HFF-Myc (cell line): ENCODE measurements around the gene NSD1.

Experiments
- DNase-seq: peaks from one replicate; pipeline ENCODE4 v3.0.0-alpha.2; 2011; ENCODE audit warnings: low read depth; ENCODE audit errors: extremely low read depth
- H3K4me3 ChIP-seq: replicated peaks from 2 replicates; pipeline ENCODE4 v1.5.1; 2011; ENCODE audit warnings: low read depth, mild to moderate bottlenecking, control low read depth, low read length
- TF ChIP-seq, protein P1 (sequence below): IDR thresholded peaks from 2 replicates; pipeline ENCODE4 v1.5.1; 2012; ENCODE audit warnings: mild to moderate bottlenecking, low read depth, low read length, control low read depth; ENCODE audit errors: missing control alignments

Gene NSD1

DNA sequence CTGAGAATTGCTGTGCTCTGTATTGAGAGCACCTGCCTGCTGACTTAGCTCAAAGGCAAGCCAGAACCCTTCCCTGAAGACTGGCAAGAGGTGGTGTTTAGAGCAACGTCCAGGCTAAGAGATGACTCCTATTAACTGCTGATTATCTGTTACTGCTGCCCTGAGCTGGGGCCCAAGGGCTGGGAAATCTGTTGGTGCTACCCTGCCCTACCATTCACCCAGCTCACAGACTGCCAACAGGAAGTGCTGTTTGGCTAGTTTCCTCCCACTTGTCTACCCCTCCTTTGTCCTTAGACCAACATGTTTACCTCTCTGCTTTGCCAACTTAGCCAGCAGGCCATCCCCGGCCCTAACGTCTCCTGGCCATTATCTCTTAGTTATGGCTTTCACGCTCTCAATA, 163.0 kb downstream of the NSD1 start:
- TF ChIP-seq, protein P1, sequence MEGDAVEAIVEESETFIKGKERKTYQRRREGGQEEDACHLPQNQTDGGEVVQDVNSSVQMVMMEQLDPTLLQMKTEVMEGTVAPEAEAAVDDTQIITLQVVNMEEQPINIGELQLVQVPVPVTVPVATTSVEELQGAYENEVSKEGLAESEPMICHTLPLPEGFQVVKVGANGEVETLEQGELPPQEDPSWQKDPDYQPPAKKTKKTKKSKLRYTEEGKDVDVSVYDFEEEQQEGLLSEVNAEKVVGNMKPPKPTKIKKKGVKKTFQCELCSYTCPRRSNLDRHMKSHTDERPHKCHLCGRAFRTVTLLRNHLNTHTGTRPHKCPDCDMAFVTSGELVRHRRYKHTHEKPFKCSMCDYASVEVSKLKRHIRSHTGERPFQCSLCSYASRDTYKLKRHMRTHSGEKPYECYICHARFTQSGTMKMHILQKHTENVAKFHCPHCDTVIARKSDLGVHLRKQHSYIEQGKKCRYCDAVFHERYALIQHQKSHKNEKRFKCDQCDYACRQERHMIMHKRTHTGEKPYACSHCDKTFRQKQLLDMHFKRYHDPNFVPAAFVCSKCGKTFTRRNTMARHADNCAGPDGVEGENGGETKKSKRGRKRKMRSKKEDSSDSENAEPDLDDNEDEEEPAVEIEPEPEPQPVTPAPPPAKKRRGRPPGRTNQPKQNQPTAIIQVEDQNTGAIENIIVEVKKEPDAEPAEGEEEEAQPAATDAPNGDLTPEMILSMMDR: no peak
- H3K4me3 ChIP-seq: no peak overlapping the region
- no peak for DNase-seq

DNA sequence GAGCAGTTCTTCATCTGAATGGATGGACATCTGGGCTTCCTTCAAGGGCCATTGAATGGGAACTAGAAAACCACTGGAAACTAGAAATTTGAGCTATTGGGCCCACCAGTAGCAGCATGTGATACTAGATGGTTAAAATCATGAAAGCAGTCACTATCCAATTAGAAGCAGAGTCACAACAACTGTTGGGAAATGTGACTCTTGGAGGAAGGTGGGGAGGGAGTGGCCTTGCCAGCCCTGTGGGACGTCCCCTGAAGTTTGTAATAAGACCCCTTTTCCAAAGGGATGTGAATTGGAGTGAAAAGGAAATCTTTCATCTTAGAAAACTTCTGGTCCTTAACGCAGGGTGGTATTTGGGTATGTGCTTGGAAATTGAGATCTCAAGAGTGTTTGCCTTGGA, 164.3 kb downstream of the NSD1 start:
- TF ChIP-seq, protein P1: no peak
- no peak for DNase-seq
- no peak overlapping the region for H3K4me3 ChIP-seq

DNA sequence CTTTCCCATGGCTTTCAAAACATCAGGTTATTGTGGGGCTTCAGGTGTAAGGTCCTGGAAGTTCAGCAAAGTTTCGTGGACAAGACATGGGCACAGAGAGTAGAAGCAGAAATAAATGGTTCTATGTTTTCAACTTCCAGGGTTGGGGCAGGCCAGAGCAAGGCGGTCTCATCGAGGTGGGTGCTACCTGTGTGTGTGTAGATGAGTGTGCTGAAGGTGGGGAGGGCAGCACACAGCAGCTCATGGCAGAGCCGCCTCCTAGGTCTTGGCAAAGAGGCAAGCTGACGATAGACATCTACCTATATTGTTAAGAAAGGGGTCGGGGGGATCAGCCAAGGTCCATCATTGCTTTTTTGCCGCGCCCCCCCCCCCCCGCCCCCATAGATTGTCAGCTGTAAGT, 166.1 kb downstream of the NSD1 start:
- no peak overlapping the region for H3K4me3 ChIP-seq
- DNase-seq: no peak
- TF ChIP-seq, protein P1: no peak

DNA sequence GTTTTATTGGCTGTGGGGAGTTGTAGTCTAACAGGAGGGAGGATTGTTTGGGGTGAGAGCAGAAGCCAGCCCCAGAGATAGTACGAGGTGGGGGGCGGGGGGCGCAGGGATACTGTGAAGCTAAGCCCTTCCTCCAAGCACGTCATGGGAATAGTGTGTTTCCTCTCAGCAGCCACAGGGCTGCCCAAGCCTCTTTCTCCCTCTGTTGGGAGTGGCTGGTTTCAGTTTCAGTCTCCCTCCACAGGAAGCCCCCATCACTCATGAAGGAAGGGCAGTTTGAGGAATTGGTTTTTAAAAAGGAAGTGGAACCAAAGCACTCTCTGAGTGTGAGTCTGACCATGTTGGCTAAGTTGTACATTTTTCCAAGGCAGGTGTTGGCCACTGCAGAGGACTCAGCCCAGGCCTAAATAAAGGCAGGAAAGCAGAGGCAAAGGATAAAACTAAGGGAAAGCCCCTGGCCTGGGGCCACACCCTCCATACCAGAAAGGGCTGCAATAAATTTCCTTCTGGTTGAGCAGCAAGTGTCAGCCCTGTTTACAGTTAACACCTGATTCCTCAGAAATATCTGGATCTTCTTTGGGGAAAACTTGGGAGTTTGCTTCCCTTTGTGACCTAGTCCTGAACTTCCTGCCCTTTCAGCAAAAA, 166.8 kb downstream of the NSD1 start:
- no peak overlapping the region for H3K4me3 ChIP-seq
- TF ChIP-seq, protein P1: peak; percentile 35
- peak; percentile 44 for DNase-seq

DNA sequence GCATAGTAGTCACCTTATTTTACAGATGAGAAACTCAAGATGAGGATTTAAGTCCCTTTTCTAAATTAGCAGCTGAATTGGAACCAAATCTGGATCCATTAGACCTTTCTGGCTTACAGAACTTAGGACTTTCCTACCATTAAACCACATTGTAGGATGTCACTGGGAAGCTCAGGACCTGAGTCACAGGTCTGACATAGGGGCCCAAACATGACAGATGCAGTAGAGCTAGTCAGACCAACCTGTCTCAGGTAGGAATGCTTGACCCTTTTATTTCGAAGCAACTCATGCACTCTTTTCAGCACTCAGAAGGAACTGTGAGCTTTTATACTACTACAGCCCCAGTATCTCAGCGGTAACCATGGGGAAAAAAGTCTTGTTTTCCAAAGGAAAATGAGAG, 167.4 kb downstream of the NSD1 start:
- DNase-seq: no peak
- TF ChIP-seq, protein P1: no peak
- H3K4me3 ChIP-seq: no peak overlapping the region

DNA sequence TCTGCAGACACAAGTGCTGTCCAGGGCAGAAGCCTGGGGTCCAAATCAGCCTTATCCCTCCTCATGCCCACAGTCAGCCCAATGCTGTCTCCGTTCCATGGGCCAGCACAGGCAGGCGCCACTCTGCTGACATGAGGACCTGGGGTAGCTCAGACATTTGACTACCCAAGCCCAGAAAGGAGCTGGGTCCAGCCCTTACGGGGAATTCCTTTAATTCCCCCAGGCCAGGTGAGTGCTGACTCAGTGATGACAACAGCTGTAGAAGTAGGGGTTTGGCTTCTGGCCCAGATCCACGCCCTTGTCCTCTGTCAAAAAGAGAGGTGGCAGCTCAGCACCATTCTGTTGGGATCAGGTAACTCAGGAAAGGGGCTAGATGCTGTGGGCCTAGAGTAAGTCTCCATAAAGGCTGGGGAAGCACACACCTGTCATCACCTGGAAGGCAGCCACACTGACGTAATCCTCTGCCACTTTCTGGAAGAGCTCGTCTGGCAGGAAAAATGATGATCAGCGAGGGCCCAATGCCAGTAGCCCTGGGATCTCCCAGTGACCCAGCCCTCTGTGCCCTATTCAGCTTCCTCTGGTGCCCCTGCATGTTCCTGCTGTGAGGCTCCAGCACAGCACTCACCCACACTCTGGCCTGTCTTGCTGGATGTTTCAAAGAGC, 168.1 kb downstream of the NSD1 start:
- TF ChIP-seq, protein P1: no peak
- DNase-seq: no peak
- peak overlapping the region; percentile 78; the same call in 1 of the 2 replicates for H3K4me3 ChIP-seq
